SIG-M5 treated with dmso at 0.1 percent for 504 hours (cell line): Measurements from ENCODE around the gene ZBTB18.

Experiments
- DNase-seq: peaks from one replicate; lab custom pipeline; 2025; ENCODE audit not compliant: unreplicated experiment; lab: John Stamatoyannopoulos, UW

ZBTB18 gene

DNA sequence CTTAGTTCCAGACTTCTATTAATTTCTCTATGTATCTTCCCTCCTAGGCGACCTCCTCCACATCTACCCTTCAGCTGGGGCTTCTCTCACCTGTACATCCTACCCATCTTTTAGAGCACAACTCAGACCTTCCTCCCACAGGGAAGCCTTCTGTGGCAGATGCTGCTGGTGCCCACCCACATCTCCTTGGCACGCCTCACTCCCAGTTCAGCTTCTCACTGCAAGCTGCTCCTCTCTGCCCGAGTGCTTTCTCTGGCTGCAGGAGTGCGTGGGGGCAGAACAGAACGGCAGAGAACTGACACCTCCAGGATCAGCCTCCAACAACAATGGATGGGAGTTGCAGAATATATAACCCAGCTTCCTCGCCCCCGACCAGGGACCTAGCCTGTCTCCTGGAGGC is 36.5 kb downstream of the ZBTB18 start:
- DNase-seq = no peak

DNA sequence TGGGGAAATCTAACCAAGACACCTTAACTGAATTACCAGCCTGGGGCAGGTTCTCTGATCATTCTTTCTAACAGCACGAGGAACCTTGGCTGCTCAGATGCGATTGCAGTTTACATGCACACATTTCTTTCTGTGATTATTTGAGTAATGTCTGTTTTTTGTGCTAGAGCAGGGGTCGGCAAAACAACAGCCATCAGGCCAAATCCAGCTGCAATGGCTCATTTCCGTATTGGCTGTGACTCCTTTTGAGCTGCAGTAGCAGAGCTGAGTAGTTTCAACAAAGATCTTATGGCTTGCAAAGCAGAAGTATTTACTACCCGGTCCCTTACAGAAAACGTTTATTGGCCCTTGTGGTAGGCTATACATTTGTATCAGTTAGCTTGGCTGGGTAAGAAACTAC is 37.1 kb downstream of the ZBTB18 start:
- no peak for DNase-seq

DNA sequence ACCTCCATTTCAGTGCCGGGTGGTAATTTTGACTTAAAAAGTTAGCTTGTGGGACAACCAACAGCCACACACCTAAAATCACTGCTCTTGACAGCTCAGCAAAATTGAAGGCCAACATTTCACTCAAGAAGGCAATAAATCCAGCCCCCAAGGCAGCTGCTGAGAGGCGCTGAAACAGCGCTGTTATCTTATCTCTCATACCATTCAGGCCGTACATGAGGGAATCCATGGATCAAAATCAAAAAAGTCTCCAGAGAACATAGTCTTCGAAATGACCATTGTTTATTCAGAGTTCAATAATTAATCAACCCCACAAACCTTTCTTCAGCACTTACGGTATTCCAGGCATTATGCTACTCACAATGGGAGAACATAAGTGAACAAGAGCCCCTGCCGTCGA is 38.5 kb downstream of the ZBTB18 start:
- no peak for DNase-seq

DNA sequence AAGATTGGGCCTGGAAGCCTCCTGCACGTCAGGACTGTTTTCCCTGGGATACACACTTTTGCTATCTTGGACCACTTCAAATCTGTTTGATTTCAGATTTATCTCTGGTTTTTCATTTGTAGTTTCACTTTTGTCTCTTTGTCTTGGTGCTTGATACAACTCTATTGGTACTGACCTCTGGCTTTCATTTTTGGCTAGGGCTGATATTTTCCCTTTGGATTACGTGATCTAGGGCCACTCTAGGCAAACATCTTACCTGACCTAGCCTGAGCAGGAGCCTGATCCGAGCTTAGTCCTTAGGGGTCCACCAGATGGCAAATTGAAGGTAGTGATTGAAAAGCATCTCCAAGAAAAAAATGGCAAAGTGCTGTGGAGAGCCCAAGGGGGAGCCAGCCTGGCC is 39.6 kb downstream of the ZBTB18 start:
- DNase-seq = no peak

DNA sequence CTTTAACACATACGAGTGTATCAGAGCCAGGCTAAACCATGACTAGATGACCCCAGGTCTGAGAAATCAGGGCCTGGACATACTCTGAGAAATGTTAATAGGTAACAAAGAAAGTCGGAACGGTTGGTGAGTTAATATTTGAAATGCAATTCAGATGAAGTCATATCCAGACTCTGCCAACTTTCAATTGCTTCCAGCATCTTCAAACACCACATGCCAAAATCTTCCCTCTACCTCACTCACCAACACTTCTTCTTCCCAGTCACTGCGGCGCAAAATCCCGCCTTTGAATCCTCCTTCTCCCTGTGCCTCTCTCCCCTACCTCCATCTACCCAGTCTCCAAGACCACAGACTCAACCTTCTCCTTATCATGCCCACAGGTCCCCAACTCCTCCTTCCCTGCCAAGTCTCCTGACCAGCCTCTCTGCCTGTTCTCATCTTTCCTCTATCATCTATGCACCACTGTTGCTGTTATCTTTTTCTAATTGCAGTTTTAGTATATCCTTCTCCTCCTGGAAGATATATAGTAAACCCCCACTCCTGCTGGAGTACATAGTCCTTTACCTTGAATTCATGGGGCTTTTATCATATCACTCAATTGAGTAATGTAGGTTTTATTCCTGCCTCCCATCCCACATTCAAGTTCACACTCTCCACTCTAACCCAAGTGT is 41.3 kb downstream of the ZBTB18 start:
- no peak for DNase-seq

DNA sequence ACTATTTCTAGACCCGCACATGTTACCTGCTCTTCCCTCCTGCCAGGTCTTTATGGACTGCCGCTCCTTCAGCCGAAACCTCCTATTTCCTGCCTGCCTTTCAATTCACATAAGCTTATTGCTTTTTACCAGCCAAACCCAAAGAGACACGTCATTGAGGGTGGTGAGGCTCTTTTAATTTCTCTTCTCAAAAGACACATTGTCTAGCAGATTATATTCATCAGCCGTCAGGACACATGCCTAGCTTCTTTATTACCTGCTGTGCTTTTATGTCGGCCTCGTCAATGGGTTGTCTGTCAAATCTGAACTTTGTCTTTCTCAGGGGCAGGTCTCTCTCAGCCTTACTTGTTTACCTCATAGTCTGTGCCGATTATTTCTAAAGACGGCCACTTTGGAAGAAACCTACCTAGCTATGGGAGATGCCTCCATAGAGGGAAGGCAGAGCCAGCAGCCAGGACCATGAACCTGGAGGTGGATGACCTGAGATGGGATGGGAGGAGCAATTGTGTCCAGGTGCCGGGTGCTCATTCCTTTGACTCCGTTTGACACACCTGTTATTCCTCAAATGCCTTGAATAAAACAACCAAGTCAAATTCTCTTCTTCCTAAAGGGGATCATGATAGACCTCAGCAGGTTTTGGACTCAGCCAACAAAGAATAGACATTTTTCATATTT is 42.0 kb downstream of the ZBTB18 start:
- DNase-seq = no peak

DNA sequence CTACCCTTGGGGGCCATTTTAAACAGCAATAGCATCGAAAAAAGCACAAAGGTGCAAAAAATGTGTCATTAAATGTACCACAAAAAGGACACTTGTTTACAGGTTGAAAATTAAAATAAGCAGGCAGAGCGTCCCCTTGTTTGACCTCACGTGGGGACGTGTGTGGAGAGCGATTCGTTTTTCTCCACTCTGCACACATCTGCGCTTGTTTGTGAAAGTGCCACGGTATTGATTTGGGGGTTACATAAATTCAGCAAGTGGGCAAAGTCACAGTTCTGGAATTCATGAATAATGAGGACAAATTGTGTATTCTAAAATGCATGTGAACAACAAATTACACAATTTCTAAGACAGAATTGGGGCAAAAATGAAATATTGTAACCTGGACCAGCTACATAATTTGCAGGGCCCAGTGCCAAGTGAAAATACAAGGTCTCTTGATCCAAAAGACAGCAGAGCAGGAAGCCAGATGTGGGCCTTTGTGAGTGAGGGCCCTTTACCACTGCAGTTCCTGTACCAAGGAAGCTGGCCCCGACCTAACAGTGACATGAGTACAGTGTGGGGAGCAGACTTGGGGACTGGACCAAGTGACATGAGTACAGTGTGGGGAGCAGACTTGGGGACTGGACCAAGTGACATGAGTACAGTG is 43.9 kb downstream of the ZBTB18 start:
- no peak for DNase-seq

DNA sequence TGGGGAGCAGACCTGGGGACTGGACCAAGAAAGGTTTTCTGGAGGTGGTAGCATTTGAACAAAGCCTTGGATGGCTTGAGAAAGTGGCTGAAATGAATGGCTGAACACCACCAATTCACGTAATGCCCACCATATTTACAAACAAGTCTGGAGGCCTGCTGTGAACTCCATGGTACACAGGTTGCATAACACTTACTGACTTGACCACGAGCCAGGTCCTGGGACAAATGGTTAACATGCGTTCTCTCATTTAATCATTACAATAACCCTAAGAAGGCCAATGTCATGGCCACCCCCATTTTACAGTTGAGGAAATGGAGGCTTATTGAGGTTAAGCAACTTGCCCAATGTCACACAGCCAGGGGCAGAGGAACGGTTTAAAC is 44.4 kb downstream of the ZBTB18 start:
- DNase-seq = no peak

DNA sequence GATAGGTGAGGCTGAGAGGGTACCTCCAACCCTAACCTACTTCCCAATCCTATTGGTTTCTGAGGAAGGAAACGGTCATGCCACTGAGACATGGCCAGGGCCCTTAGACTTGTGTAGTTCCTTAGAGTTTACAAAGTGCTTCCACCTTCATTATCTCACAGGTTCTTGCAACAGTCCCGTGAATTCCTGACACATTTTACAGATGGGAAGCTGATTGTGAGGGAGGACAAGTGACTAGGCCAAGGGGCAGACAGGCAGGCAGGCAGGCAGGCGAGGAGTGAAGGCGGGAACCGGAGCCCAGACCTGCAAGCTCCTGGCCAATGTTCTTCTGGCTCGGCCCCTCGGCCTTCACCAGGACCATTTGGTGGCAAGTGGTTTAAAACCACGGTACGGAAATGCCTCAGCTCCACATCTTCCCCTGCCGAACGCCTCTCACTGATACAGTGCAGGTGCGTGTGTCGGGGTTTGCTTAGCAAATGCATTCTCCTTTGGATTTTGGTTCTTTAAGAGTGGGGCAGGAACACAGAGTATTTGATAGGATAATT is 45.1 kb downstream of the ZBTB18 start:
- no peak for DNase-seq

DNA sequence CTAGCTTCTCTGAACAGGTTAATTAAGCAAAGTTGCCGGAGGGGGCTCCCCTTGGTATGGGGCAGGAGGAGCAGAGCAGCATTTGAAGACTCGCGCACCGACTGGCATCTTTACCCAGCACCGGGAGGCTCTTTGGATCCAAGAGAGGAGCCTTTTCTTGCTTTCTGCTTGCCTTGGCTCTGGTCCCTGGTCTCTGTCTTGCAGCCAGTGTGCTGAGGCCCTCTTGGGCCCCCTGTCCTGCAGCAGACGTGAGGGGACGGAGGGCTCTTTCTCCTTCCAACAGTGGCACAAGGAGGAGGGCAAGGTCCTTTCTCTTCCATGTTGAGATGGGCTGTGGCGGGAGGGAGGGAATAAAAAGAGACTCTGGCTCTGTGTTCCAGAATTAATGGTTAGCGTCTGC is 45.6 kb downstream of the ZBTB18 start:
- DNase-seq = no peak

DNA sequence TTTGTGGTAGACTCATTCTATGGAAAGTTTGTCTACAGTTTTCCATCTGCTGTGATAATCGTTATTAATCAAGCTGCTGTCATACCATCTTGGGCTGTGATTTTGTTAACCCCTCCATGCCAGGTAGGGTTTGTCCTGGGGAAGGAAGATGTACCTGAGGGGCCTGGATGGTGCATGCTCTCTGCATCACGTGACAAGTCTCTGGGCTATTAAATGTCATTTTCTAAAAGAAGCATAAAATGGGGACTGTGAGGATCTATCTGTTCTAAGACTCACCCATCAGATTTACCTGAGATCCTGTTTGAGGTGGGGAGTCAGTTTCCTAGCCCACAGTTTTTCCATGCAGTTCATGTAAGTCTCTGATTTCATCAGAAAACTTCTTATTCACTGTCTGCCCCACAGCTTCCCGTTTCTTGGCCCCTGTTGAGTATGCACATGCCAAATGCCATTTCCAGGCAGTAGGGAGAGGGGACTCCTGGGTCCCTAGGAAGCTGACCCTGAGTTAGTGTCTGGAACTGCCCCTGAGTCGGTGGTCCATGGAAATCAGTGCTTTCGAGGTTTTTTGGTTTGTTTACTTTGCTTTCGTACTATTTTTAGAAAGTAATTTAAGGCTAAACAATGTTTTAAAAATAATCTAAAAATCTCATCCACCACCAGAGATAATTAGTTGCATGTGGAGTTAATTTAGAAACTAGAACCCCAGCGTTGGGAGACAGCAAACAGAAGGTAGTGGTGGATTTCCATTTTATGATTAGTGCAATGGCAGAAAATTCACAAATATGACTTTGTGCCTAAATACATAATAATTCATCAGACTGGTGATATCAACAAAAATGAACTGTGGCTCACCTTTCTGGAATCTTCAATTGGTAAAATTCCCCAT is 46.7 kb downstream of the ZBTB18 start:
- no peak for DNase-seq

DNA sequence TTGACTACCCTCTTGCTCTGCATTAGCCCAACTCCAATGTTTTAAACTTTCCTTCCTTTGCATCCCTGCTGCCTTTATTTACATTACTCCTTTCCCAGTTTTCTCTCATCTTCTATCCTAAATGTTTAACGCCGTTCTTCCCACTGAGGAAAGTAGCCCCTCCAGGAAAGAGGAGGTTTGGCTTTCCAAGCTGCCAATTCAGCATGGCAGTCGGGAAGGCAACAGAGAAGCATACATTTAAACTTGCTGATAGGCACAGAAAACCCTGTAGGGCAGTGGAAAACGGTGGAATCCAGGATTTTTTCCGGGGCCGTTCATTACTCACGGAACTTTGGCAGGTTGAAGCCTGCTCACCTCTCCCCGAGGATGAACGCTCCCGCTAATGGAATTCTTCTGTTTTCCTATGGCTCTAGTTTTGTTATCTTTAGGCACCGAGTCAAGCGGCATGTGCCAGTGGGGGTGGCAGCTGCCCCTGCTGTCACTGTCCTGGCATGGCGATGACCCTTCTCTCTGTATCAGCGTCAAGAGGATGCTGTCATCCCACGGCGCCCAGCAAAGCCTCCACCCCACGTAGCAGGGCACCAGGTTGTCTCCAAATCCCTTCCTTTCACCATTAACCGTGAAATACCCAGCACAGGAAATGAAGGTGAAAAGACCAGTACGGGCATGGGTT is 48.3 kb downstream of the ZBTB18 start:
- DNase-seq = no peak

DNA sequence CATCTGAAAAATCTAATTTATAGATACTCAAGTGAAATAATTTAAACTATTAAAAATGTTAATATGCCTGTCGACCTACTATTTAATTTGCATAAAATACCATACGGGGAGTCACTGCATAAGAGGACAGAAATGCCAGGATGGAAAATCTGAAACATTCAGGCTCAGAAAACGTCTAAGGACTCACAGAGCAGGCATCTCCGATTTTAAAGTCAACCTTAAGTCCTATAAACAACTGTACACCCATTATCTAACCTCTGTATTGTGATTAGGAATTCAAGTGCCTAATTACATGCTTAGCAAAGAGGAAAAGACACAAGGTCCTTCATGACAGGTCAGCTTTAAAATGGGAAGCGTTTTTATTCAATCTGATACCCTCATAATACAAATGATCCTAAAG is 49.2 kb downstream of the ZBTB18 start:
- DNase-seq = no peak

DNA sequence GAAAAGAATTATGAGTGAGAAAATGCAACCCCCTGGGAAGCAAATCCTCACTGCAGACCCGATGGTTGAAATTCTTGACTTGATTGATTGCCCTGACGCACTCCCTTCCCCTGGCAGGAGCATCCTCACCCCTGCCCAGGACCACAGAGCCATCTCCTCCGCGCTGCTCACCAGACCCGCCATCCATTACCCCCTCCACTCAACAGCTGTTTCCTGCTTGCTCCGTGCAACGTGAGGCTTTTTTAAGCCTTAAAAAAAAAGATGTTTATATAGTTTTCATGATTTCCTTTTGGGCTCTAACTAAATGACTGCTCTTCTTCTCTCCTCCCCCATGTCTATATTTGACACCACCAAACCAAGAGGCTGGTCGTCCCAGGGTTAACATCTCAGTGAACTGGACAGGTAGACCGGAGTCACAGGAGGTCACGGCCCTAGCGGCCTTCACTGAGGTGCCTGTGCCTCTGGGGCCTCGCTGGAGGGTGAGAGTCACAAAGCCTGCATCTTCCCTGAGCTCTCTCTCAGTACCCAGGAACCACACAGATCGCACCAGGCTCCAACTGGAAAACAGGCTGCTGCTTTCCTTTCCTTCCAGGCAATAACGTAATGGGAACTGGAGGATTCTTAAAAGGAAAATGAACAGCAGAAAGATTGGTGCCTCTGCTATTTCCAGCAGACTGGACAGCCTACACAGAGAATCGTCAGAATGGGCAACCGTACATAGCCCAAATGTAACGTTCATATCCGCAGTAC is 49.8 kb downstream of the ZBTB18 start:
- DNase-seq = no peak

DNA sequence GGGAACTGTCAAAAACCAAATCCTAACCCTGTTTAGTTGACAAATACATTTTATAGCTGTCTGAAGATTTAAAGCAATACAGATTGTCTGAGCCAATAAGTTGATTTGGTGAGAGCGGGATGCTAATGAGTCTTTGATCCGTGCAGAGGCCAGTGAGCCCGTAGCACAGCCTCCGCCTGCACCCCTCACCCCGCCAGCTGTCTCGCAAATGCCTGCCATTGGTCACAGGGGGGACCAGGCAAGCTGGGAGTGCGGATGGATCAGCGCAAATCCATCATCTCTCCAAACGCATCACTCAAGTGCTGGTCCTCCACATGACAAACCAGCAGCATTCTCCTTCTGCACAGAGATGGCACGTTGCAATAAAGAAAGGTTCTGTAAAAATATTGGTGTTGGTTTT is 51.0 kb downstream of the ZBTB18 start:
- no peak for DNase-seq

DNA sequence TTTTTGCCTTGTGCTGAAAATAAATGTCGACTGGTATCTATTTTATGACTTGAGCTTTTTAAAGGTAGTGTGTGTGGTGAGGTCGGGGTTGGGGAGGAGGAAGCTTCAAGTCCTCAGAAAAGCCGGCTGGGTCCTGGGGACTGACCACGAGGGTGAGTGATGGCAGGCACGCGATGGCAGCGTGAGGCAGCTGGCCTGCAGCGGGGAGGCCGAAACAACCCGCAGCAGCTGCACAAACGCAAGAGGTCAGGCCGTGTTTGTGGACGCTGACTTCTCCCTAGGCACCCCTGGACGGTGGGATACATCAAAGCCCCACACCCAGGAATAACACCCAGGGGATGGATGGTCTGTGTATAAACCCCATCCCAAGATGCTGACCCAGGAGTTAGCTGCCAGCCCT is 51.4 kb downstream of the ZBTB18 start:
- DNase-seq = no peak

DNA sequence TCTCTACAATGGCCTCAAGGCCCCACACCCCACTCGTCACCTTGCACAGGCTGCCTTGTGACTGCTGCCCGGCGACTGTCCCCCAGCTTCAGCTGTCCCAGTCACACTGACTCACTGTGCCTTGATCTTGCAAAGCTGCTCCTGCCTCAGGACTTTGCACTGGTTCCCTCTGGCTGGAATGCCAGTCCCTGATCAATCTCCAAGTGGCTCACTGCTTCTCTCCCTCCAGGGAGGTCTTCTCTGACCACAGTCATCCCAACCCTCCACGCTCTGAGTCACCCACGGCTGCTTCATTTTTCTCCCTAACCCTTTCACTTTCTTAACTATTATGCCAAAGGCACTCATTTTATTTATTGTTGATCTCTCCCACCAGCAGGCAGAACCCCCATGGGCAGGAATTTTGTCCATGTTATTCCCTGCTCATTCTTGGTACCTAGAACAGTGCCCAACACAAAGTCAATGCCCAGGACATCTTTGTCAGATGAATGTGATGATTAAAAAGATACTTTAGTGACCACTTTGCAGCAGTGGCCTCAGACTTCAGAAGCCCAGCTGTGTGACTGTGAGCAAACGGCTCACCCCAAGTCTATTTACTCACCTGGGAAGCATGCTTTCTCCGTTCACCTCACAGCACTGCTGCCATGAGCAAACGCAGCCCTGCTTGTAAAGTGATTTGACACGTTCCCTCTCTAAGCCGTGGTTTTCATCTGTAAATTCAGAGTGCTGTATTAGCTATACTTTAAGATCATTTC is 53.4 kb downstream of the ZBTB18 start:
- DNase-seq = no peak

DNA sequence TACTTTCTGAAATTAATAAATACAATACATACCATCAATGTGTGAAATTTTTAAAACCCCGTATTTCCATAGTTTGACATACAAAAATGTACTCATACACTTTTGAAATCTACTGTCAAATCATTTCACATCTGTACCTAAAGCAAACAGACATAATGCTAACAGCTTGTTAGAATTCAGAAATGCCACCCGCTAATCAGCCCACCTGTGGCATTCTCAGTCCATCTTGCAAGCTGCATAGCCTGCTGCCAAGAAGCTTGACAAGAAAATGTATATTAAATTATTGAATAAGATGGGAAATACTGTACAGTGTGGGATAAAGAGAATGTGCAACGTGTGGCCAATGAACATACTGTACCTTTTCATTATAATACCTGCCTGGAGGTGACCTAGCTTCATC is 55.1 kb downstream of the ZBTB18 start:
- DNase-seq = no peak
